GM18511 (cell line): Measurements from ENCODE around the gene RSPH3.
"Not testable (repeated sequence)": the region's sequence is repeated elsewhere in the genome, so short reads cannot be mapped to it uniquely, and the experiment has no call there.

Experiments used
- ATAC-seq: cut with Tn5 transposase; IDR thresholded peaks from one replicate; pipeline ENCODE4 v1.9.1; 2021; ENCODE audit warnings: mild to moderate bottlenecking, moderate library complexity; ENCODE audit not compliant: unreplicated experiment

Gene RSPH3

DNA sequence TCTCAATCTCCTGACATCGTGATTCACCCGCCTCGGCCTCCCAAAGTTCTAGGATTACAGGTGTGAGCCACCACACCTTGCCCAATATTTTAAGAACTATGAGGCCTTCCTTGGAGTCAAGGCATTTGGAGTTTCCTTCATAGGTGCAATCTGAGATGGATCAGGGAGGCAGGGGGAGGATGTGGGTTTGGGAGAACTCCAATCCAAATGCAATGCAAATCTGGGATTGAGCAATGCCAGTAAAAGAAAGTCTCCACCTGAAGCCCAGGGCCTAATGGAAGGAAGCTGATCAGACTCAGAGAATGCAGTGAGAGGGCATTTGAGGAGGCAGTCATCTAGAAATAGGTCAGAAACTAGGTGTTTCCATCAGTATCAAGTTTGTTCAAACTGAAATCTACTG is 21.2 kb downstream of the RSPH3 start:
- ATAC-seq: no peak

DNA sequence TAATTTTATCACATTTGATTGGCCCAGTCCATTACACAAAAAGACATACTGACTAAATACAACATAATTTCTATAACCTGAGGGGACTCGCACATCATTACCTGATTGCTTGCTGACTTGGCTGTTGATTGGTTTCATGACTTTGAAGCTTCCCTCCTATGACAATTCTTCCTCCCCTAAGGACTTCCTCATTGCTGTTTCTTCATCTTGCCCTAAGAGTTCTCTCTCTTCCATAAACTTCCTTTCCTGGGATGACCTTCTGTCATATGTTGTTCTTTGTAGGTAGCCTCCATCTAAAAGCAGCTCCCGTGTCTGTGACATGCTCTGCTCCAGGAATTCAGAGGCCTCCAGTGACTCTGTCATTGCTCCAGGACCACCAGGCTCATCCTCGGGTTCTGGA is 22.6 kb downstream of the RSPH3 start:
- no peak for ATAC-seq

DNA sequence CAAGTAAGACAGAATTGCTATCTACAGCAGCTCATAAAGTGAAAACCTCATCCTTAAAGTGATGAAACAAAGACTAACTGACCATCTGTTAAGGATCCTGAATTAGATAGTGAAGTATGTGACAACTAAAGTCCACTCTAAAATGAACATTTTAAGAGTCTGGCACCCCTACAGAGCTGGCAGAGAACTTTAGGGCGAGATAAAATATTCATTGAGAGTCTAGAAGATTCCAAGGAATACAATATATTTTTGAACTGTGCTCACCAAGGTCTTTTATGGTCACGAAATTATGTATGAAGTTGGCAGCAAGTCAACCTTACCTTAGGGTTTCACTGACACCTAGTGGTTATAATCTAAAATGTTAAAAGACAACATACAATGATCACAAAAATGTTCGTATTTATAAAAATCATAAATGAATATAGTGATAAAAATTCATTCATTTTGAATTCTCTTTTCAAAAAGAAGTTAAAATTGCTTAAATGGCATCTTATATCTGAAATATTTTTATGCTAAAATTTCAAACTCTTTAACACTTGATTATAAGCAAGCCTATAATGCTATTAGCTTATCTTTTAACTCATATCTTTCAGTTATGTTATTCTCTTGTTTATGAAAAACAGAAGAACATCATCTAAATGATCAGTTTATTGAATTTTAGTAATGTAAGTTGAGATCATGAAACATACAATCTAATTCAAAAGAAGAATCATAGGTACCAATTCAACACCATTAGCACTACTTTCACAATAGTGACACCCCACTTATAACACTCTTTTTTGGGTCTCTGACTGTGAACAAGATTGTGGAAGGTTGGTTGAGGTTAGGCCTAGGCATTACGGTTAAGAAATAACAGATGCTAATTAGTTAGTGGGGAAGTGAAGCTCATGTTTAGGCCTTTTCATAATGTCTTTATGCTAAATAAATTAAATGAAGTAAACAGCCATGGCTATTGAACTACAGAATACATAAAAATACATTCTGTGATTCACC is 27.5 kb downstream of the RSPH3 start:
- no peak for ATAC-seq

DNA sequence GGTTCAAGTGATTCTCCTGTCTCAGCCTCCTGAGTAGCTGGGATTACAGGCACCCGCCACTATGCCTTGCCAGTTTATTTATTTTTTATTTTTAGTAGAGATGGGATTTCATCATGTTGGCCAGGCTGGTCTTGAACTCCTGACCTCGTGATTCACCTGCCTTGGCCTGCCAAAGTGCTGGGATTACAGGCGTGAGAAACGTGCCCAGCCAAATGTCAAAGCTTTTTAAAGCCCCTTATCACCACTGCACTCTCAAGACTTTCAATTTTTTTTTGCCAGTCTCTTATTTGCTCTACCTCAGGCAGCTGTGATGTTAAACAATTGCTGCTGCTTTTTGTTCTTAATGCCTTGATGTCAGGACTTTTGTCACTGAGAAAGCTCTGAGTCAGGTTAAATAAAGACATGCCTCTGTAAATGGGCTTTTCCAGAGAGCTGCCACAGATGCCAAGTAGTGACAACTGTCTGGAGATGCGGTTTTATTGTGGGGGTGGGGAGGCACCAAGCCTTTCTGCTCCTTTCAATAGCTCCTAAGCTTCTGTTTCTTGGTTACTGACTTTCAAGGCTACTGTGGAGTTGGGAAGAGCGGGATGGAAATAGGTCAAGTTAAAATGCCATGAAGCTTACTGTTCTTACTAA is 29.2 kb downstream of the RSPH3 start:
- ATAC-seq: no peak

DNA sequence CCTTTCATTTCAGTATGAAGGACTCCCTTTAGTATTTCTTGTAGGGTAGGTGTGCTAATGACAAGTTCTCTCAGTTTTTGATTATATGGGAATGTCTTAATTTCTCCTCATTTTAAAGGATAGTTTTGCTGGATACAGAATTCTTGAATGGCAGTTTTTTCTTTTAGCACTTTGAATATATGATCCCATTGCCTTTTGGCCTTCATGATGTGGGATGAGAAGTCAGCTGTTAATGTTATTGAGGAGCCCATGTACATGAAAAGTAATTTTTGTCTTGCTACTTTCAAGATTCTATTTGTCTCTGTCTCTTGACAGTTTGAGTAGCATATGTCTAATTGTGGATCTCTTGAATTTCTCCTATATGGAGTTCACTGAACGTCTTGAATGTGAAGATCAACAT is 30.9 kb downstream of the RSPH3 start:
- no peak for ATAC-seq

DNA sequence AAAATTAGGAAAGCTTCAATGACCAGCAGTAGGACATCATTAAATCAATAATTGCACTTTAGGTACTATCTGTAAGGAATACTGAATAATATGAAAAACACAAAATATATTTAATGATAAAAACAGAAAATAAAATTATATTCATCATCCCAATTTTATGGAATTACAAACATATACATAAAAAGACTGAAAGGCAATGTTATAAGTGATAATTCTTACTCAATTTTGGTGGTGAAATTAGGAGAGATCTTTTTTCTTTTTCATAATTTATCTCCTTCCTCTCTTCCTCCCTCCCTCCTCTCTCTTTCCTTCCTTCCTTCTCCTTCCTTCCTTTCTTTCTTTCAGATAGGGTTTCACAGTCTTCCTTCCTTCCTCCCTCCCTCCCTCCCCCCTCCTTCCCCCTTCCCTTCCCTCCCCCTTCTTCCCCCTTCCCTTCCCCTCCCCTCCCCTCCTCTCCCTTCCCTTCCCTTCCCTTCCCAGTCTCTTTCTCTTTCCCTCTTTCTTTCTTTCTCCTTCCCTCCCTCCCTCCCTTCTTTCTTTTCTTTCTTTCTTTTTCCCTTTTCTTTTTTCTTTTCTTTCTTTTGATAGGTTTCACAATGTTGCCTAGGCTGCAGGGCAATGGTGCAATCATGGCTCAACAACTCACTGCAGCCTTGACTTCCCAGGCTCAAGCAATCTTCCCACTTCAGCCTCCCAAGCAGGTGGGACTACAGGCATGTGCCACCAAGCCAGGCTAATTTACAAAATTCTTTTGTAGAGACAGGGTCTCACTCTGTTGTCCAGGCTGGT is 36.8 kb downstream of the RSPH3 start:
- no peak for ATAC-seq

DNA sequence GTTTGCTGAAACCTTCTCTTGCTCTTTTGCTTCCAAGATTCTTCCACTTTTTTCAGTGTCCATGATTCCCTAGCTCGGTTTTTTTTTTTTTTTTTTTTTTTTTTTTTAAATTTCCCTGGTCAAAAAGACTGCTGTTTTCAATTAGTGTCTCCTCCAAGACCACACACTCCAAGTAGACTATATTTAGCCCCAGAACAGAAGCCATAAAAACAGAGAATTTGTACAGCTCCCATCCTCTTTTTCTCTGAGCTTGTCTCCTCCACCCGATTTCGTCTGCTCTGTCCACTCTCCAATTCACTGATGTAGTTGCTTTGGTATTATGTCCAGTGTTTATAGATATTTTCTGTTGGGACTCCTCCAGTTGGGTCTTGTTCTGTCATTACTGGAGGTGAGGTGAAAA is 37.6 kb downstream of the RSPH3 start:
- ATAC-seq: no peak

DNA sequence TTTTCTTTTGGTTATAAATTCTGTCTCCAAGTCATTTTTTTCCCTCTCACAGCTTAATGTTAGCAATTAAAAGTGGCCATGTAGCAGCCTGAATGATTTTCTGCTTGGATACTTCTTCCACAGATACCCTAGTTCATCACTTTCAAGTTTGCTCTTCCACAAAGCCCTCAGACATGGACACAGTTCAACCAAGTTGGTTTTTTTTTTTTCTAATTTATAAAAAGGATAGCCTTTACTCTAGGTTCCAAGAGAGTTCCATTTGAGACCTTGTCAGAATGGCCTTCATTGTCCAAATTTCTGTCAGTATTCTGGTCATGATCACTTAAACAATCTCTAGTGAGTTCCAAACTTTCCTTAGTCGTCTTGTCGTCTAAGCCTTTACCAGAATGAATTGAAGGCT is 40.0 kb downstream of the RSPH3 start:
- no peak for ATAC-seq

DNA sequence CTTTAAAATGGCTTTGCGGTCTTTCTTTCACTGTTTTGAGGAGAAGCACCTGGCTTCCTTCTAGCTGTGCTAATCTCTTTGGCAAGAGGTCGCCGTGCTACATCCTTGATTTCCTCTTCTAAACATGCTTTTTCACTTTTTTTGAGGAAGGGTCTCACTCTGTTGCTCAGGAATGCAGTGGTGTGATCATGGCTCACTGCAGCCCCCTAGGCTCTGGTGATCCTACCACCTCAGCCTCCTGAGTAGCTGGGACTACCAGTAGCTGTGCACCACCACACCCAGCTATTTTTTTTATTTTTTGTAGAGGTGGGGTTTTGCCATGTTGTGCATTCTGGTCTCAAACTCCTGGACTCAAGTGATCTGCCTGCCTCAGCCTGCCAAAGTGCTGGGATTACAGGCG is 40.5 kb downstream of the RSPH3 start:
- no peak for ATAC-seq

DNA sequence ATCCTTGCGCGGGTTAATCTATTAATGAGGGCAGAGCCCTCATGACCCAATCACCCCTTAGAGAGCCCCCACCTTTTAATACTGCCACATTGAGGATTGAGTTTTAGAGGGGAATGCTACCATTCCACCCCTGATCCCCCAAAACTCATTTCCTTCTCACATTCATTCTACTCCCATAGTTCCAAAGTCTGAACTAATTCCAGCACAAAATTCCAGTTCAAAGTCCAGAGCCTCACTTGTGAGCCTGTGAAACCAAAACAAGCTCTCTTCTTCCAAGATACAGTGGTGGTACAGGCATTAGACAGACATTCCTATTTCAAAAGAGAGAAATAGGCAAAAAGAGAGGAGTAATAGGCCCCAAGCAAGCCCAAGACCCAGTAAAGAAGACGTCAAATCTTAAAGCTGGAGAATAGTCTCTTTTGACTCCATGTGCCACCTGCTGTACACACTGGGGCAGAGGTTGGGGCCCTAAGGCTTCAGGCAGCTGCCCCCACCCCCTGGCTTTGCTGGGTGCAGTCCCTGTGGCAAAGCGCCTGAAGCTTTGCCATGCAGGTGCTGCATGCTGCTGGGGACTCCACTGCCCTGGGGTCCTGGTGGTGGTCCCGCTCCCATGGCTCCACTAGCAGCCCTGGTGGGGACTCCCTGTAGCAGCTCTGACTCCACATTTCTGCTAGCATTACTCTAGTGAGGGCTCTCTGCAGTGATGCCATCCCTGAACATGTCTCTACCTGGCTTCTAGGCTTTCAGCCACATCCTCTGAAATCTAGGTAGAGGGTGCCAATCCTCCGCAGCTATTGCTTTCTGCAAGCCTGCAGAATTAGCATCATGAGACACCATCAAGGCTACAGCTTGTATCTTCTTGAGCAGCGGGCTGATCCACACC is 41.3 kb downstream of the RSPH3 start:
- no peak for ATAC-seq

DNA sequence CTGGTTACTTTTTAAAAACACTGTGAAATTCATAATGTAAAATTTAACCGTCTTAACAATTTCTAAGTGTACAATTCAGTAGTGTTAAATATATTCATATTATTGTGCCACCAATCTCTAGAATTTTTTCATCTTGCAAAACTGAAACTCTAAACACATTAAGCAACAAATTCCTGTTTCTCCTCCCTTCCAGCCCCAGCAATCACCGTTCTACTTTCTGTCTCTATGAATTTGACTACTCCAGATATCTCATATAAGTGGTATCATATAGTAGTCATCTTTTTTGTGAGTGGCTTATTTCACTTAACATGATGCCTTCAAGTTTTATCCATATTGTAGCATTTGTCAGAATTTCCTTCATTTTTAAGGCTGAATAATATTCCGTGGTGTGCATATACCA is 44.7 kb downstream of the RSPH3 start:
- ATAC-seq: no peak

DNA sequence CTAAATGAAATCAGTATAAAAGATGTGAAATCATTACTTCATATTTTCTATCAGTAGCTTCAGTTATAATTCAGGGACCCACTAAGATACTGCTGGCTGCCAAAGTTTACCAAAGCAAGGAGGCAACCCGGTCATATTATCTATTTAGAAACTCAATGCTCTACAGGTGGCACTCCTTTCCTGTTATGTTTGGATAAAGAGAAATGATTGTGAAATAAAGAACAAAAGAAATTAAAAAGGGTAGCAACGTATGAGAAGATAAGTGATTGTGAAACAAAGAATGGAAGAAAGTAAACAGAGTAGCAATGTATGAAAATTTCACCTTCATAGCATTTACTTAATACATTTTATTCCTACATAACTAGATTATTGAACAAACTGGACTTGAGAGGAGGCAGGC is 45.2 kb downstream of the RSPH3 start:
- ATAC-seq: no peak

DNA sequence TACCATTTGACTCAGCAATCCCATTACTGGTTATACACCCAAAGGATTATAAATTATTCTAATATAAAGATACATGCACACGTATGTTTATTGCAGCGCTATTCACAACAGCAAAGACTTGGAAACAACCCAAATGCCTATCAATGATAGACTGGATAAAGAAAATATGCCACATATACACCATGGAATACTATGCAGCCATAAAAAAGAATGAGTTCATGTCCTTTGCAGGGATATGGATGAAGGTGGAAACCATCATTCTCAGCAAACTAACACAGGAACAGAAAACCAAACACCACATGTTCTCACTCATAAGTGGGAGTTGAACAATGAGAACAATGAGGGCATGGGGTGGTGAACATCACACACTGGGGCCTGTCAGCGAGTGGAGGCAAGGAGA is 48.0 kb downstream of the RSPH3 start:
- not testable (repeated sequence) for ATAC-seq

DNA sequence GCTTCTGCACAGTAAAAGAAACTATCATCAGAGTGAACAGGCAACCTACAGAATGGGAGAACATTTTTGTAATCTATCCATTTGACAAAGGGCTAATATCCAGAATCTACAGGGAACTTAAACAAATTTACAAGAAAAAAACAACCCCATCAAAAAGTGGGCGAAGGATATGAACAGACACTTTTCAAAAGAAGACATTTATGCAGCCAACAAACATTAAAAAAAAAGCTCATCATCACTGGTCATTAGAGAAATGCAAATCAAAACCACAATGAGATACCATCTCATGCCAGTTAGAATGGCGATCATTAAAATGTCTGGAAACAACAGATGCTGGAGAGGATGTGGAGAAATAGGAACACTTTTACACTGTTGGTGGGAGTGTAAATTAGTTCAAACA is 48.4 kb downstream of the RSPH3 start:
- not testable (repeated sequence) for ATAC-seq

DNA sequence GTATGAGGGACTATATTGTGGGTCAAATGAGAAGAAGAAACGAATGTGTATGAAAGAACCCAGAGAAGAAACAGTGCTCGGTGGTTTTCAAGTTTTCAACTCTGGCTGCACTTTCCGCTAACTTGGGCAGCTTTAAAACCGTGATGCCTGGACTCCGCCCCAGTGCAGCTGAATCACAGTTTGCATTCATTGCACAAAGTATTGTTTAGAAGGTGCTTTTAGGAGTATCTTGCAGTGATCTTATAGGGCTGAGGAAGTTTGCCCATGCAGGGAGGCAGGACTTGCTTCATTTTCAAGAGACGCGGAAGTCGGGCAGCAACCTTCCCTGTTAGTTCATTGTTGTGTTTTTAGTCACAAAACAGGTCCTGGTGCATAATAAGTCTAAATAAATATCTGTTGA is 52.7 kb downstream of the RSPH3 start:
- ATAC-seq: no peak

DNA sequence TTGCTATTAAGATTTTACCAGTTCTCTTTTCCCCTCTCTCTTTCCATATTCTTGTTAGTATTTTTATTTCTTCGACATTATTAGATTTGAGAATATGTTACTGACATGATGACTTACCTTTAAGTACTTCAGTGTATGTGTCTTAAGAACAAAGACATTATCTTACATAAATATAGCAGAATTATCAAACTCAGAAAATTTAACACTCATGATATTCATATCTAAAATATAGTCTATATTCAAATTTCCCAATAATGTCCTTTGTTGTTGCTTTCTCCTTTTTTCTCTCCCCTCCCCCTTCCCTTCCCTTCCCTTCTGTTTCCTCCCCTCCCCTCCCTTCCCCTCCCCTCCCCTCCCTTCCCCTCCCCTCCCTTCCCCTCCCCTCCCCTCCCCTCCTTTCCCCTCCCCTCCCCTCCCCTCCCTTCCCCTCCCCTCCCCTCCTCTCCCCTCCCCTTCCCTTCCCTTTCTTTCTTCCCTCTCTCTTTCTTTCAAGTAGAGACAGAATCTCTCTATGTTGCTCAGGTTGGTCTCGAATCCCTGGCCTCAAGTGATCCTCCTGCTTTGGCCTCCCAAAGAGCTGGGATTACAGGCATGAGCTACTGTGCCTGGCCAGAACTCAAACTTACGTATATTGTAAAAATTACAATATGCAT is 56.5 kb downstream of the RSPH3 start:
- ATAC-seq: no peak

DNA sequence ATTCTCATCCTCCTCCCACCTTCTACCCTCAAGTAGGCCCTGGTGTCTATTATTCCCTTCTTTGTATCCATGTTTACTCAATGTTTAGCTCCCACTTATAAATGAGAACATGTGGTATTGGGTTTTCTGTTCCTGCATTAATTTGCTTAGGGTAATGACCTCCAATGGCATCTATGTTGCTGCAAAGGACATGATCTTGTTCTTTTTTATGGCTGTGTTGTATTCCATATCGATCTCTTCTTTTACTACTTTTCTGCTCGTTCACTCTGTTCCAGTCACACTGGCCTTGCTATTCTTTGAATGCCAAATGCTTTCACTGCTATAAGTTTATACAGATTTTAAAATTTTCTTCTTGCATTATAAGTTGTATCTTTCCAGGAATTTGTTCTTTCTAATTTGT is 57.7 kb downstream of the RSPH3 start:
- ATAC-seq: no peak

DNA sequence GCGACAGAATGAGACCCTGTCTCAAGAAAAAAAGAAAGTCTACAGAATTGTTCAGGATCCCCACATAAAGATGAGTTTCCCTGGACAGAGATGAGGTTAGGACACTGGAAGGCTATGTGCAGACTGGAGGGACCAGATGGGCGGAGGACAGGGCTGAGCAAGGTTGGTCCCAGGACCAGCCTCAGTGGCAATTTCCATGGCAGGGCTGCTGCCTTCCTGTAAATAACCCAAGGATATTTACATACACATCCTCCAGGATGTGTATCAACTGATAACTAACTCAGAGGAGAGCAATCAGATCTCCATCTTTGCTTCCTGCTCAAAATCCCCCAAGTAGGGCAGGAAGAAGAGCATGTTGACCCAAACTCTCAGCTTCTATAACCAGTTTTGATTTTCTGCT is 58.8 kb downstream of the RSPH3 start:
- ATAC-seq: no peak

DNA sequence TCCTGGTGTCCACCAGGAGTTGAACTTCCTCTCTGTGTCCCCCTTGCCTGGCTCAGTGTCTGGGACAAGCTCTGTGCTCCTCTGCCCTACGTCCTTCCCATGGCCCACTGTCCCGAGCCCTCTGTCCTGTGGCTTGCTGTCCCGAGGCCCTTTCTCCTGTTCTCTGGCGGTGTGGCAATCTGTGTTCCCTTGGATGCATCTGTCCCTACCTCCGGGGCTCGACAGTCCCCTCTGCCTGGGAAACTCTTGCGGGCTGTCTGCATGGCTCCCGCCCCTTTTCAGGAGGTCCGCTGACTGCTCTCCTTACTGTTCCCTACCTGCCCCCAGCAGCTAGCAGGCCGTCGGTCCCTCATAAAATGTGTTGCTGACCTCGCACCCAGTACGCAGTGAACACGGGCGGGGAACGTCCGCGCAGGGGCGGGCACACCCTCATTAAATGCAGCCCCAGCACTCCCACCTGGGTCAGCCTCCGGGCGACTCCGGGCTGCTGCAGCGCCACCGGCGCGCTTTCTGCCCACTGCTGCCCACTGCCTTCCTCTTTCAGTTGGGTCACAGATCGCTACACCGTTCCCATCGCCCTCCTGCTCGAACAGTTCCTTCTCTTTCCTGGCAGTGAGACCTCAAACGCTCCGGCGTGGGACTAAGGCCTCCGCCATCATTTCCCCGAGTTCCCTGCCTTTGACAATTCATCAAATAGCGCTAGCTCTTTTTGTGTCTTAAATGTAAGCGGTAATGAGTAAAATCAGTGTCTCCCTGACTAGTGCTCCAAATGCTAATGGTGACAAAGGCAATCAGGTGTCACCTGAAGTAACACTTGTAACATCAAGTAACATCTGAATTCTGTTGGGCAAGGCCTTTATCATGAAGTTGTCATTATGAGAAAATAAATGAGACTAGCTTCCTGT is 60.5 kb downstream of the RSPH3 start:
- no peak for ATAC-seq
